Neural progenitor cell (in vitro differentiated cells): ENCODE data around the gene NR4A1. TPM values are rescaled to one million over a fixed set of nuclear protein-coding genes. Genes with fewer than 3 reads are reported as not detected.

ENCODE experiments used
- DNase-seq: peaks from one replicate; pipeline ENCODE4 v3.0.0-alpha.2; 2016; ENCODE audit warnings: low spot score
- H2AFZ ChIP-seq: fragments of 200-600 bp; sonication (generic); replicated peaks from 2 replicates; pipeline ENCODE4 v1.6.1; 2016; ENCODE audit warnings: antibody characterized with exemption
- H3F3A ChIP-seq: fragments of 200-600 bp; sonication (generic); 2 replicates; pipeline ENCODE4 v1.6.1; 2016; ENCODE audit warnings: antibody characterized with exemption, low read depth
- H3K27ac ChIP-seq: fragments of 200-600 bp; sonication (generic); 2 replicates; pipeline ENCODE4 v1.5.1; 2016; ENCODE audit warnings: mild to moderate bottlenecking
- H3K27me3 ChIP-seq: fragments of 200-600 bp; sonication (generic); 2 replicates; pipeline ENCODE4 v1.6.1; 2016; ENCODE audit warnings: mild to moderate bottlenecking, moderate library complexity
- H3K36me3 ChIP-seq: fragments of 200-600 bp; sonication (generic); 2 replicates; pipeline ENCODE4 v1.5.1; 2016
- H3K4me1 ChIP-seq: fragments of 200-600 bp; sonication (generic); 2 replicates; pipeline ENCODE4 v1.6.1; 2016; ENCODE audit warnings: mixed run types
- H3K4me2 ChIP-seq: fragments of 200-600 bp; sonication (generic); 2 replicates; pipeline ENCODE4 v1.6.1; 2016
- H3K4me3 ChIP-seq: fragments of 200-600 bp; sonication (generic); 2 replicates; pipeline ENCODE4 v1.5.1; 2016
- H3K79me2 ChIP-seq: fragments of 200-600 bp; sonication (generic); 2 replicates; pipeline ENCODE4 v1.6.1; 2016; ENCODE audit warnings: low read depth
- H3K9ac ChIP-seq: fragments of 200-600 bp; sonication (generic); 2 replicates; pipeline ENCODE4 v1.6.1; 2016
- H3K9me3 ChIP-seq: fragments of 200-600 bp; sonication (generic); 2 replicates; pipeline ENCODE4 v1.5.1; 2016; ENCODE audit warnings: low read depth
- H4K20me1 ChIP-seq: fragments of 200-600 bp; sonication (generic); 2 replicates; pipeline ENCODE4 v1.6.1; 2016; ENCODE audit warnings: low read depth
- H3K27ac Mint-ChIP-seq: 3 replicates; pipeline ENCODE4 v1.8.0; 2021; ENCODE audit warnings: mixed read lengths
- H3K27me3 Mint-ChIP-seq: 2 replicates; pipeline ENCODE4 v1.8.0; 2022; ENCODE audit warnings: low read depth, mild to moderate bottlenecking, inconsistent platforms, moderate library complexity, mixed read lengths; ENCODE audit not compliant: insufficient read depth
- H3K36me3 Mint-ChIP-seq: 3 replicates; pipeline ENCODE4 v1.8.0; 2021; ENCODE audit warnings: mixed read lengths
- H3K4me1 Mint-ChIP-seq: 3 replicates; pipeline ENCODE4 v1.8.0; 2021; ENCODE audit warnings: mixed read lengths
- H3K4me3 Mint-ChIP-seq: 3 replicates; pipeline ENCODE4 v1.8.0; 2021; ENCODE audit warnings: mild to moderate bottlenecking, moderate library complexity, mixed read lengths
- H3K9me3 Mint-ChIP-seq: 3 replicates; pipeline ENCODE4 v1.8.0; 2020; ENCODE audit warnings: mixed read lengths
- CTCF ChIP-seq: fragments of 200-600 bp; sonication (generic); IDR thresholded peaks from 2 replicates; pipeline ENCODE4 v1.5.1; 2017; ENCODE audit warnings: antibody characterized with exemption, mild to moderate bottlenecking
- EZH2 ChIP-seq: fragments of 200-600 bp; sonication (generic); IDR thresholded peaks from 2 replicates; pipeline ENCODE4 v1.6.1; 2017; ENCODE audit warnings: antibody characterized with exemption, mild to moderate bottlenecking, moderate library complexity
- EZH2phosphoT487 ChIP-seq: fragments of 200-600 bp; sonication (generic); IDR thresholded peaks from 2 replicates; pipeline ENCODE4 v1.6.1; 2017; ENCODE audit warnings: antibody characterized with exemption
- total RNA-seq: library from RNA; depleted of rRNA; stranded (reverse); fragments of >200 nt; gene quantifications from 2 replicates; pipeline ENCODE4 v1.2.3, GENCODE V29; 2015; ENCODE audit warnings: low replicate concordance

Gene NR4A1
- total RNA-seq, 1 donor from 2014 or later: 8.2 TPM

GRCh38 chr12:52085682-52086180, 34.5 kb downstream of the NR4A1 start:
- Histone ChIP-seq H3K4me3 (no peak overlapping the region), H3K27me3 (no peaks in the 10 kb centered on the region), H3K9ac (no peak overlapping the region), H3F3A (no peaks in the 10 kb centered on the region), H3K4me2 (no peak overlapping the region), H3K36me3 (no peaks in the 10 kb centered on the region), H4K20me1 (no peaks in the 10 kb centered on the region), H3K27ac (no peak overlapping the region), H3K79me2 (no peaks in the 10 kb centered on the region), H2AFZ (no peak overlapping the region), H3K4me1 (peaks cover 10% of the 10 kb centered on the region), H3K9me3 (no peaks in the 10 kb centered on the region)
- Mint-ChIP-seq H3K4me3 (no peak overlapping the region), H3K9me3 (no peaks in the 10 kb centered on the region), H3K4me1 (peaks cover 24% of the 10 kb centered on the region), H3K36me3 (no peaks in the 10 kb centered on the region), H3K27ac (peak overlapping the region; percentile 10), H3K27me3 (peaks cover 11% of the 10 kb centered on the region)
- no peak for DNase-seq
- TF ChIP-seq CTCF (no peak), EZH2phosphoT487 (no peak), EZH2 (no peak)

GRCh38 chr12:52086366-52086765, 35.1 kb downstream of the NR4A1 start:
- TF ChIP-seq EZH2phosphoT487 (no peak), CTCF (no peak)
- no peak overlapping the region for H3K27ac ChIP-seq
- peaks cover 6% of the 10 kb centered on the region for H3K4me1 ChIP-seq
- H3K27me3 ChIP-seq: no peaks in the 10 kb centered on the region
- no peak overlapping the region for H2AFZ ChIP-seq
- Mint-ChIP-seq H3K9me3 (no peaks in the 10 kb centered on the region), H3K27ac (no peak overlapping the region), H3K4me1 (peaks cover 24% of the 10 kb centered on the region), H3K36me3 (no peaks in the 10 kb centered on the region), H3K4me3 (no peak overlapping the region), H3K27me3 (peaks cover 15% of the 10 kb centered on the region)
- H3K79me2 ChIP-seq: no peaks in the 10 kb centered on the region
- no peak overlapping the region for H3K9ac ChIP-seq
- no peaks in the 10 kb centered on the region for H3K9me3 ChIP-seq
- no peak overlapping the region for H3K4me2 ChIP-seq
- H3K4me3 ChIP-seq: no peak overlapping the region
- no peaks in the 10 kb centered on the region for H4K20me1 ChIP-seq
- no peaks in the 10 kb centered on the region for H3K36me3 ChIP-seq
- no peaks in the 10 kb centered on the region for H3F3A ChIP-seq
- DNase-seq: no peak

GRCh38 chr12:52086944-52087835, 35.9 kb downstream of the NR4A1 start:
- TF ChIP-seq EZH2 (no peak), EZH2phosphoT487 (no peak), CTCF (no peak)

More at GRCh38 chr12:52086944-52087835, 35.9 kb downstream of the NR4A1 start:
- no peaks in the 10 kb centered on the region for H3F3A ChIP-seq
- H3K27ac ChIP-seq: no peak overlapping the region
- Mint-ChIP-seq H3K27me3 (peaks cover 13% of the 10 kb centered on the region), H3K4me3 (no peak overlapping the region), H3K4me1 (peaks cover 16% of the 10 kb centered on the region), H3K36me3 (no peaks in the 10 kb centered on the region), H3K9me3 (no peaks in the 10 kb centered on the region), H3K27ac (no peak overlapping the region)
- H3K79me2 ChIP-seq: no peaks in the 10 kb centered on the region
- no peaks in the 10 kb centered on the region for H3K36me3 ChIP-seq
- no peak overlapping the region for H3K4me3 ChIP-seq
- H3K9ac ChIP-seq: no peak overlapping the region
- H2AFZ ChIP-seq: no peak overlapping the region
- H3K4me1 ChIP-seq: no peaks in the 10 kb centered on the region
- no peak overlapping the region for H3K4me2 ChIP-seq
- no peaks in the 10 kb centered on the region for H4K20me1 ChIP-seq
- H3K9me3 ChIP-seq: no peaks in the 10 kb centered on the region
- DNase-seq: no peak
- no peaks in the 10 kb centered on the region for H3K27me3 ChIP-seq
